ENCODE results near the gene SH3PXD2B.
"Not testable (repeated sequence)": the region's sequence is repeated elsewhere in the genome, so short reads cannot be mapped to it uniquely, and the experiment has no call there.

The SH3PXD2B gene

DNA sequence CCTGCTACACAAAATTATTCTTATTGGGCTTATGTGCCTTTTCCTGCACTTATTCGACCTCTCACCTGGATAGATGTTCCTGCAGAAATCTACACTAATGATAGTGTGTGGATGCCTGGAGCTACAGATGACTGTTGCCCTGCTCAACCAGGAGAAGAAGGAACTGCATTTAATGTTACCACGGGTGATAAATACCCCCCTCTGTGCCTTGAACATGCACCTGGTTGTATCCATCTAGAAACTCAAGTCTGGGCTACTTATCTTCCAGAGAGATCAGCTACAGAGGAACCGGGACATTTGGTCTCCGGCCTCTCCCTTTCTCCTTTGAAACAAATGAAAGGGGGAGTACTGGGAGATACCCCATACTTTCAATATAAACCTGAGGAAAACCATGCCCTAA lies 54.5 kb downstream of the SH3PXD2B start:
- no peak for DNase-seq (ENCODE audit: low read depth)

DNA sequence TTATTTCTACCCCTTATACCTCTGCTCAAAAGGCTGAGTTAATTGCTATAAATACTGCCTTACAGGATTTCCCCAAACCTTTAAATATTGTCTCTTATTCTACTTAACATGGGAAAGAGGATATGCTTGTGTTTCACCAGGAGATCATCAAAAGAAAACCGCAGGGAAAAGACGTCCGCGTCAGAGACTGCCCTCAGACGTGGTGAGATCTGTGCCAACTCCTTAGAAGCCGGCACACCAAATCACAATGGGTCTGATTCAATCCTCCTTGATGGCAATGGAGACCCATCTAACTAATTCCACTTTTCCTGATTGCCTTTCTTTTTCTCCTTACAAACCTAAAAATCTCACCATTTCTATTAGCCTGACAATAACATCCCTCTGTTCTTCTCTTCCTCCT lies 55.0 kb downstream of the SH3PXD2B start:
- DNase-seq (ENCODE audit: low read depth) = no peak

DNA sequence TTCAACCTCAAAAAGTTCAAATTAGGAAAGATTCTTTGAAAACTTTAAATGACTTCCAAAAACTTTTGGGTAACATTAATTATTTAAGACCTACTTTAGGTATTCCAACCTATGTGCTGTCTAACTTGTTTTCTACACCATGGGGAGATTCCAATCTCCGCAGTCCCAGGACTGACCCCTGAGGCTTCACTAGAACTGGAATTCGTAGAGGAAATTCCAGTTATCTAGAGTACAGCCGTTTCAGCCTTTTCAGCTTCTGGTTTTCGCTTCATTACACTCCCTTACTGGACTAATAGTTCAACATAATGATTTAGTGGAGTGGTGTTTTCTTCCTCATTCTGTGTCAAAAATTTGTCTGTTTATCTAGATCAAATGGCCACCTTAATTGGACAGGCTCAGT lies 55.7 kb downstream of the SH3PXD2B start:
- not testable (repeated sequence) for DNase-seq (ENCODE audit: low read depth)

DNA sequence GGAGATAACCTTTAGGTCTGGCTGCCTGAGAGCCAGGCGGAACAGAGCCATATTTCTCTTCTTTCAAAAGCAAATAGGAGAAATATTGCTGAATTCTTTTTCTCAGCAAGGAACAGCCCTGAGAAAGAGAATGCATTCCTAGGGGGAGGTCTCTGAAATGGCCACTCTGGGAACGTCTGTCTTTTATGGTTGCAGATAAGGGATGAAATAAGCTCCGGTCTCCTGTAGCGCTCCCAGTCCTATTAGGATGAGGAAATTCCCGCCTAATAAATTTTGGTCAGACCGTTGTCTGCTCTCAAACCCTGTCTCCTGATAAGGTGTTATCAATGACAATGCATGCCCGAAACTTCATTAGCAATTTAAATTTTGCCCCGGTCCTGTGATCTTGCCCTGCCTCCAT lies 57.3 kb downstream of the SH3PXD2B start:
- not testable (repeated sequence) for DNase-seq (ENCODE audit: low read depth)

DNA sequence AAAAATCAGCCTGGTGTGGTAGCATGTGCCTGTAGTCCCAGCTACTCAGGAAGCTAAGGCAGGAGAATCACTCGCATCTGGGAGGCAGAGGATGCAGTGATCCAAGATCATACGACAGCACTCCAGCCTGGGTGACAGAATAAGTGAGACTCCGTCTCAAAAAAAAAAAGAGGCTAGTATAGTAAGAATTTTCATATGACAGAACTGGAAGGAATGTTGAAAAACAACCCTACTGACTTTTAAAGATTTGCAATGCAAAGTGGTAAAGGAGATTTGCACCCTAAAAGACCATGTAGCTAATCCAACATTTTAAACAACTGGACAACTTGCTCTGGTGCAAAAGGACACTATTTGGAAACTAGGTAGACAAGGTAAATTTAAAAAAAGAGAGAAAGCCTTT lies 58.1 kb downstream of the SH3PXD2B start:
- no peak for DNase-seq (ENCODE audit: low read depth)

GRCh38 chr5:172395483-172395882 lies 58.8 kb downstream of the SH3PXD2B start:
- DNase-seq (ENCODE audit: low read depth) = no peak

DNA sequence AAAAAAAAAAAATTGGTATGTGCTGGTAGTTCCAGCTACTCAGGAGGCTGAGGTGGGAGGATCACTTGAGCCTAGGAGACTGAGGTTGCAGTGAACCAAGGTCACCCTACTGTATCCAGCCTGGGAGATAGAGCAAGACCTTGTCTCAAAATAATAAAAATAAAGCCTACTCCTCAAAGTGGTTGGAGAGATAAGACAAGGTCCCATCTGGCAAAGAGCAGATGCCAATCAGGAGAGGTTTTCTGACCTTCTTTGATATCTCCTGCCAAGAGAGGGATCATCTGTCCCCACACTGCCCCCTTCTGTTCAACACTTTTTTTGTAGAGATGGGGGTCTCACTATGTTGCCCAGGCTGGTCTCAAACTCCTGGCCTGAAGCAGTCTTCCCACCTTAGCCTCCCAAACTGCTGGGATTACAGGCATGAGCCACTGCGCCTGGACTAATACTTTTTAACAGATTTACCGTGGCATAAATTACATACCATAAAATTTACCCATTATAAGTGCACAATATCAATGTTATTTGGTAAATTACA lies 64.7 kb downstream of the SH3PXD2B start:
- no peak for DNase-seq (ENCODE audit: low read depth)

- no peak for DNase-seq (ENCODE audit: low read depth)
These were observed 66.0 kb downstream of the SH3PXD2B start for GRCh38 chr5:172388246-172388733.

GRCh38 chr5:172385707-172386106 lies 68.6 kb downstream of the SH3PXD2B start:
- no peak for DNase-seq (ENCODE audit: low read depth)

DNA sequence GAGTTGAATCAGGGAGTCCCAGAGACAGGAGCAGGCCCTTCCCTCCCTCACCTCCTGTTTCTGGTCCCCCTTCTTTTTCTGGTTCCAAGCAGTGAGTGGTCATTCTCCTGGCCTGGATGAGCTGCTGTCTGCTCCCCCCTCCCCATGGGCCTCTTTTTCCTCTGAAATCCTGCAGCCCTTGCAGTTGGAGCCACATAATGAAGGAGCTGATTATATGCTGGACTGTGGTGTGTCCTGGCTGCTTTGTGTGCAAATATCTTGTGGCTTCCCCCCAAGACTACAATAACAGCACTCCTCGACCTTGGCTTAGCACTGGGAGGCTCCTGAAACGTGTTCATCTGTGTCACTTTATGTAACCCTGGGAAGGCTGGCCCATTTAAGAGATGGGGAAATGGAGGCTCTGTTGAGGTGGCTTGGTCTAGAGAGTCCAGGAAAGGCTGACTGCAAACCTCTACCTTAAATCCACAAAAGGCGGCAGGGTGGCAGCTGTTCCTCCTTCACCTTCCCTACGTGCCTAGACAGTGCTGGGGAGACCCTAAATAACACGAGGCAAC lies 69.2 kb downstream of the SH3PXD2B start:
- DNase-seq (ENCODE audit: low read depth) = no peak

GRCh38 chr5:172383191-172383802 lies 71.0 kb downstream of the SH3PXD2B start:
- DNase-seq (ENCODE audit: low read depth) = no peak

- DNase-seq (ENCODE audit: low read depth) = no peak
These were observed 73.2 kb downstream of the SH3PXD2B start for GRCh38 chr5:172380987-172381643.

GRCh38 chr5:172380301-172380986 lies 73.9 kb downstream of the SH3PXD2B start:
- DNase-seq (ENCODE audit: low read depth) = no peak

DNA sequence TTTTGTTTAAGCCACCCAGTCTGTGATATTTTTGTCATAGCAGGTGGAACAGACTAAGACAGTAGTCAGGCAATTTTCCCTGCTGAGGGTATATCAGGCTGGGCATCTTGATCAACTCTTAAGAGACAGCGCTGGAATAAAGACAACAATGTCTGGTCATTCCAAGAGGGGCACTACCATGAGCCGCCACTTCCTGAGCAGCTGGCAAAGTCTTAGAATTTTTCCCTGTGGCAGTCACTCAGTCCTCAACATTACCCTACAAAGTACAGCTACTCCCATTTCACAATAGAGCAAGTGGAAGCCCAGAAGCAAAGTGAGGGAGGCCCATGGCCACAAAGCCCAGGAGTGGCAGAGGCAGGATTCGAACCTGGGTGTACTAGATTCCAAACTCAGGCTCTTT lies 74.8 kb downstream of the SH3PXD2B start:
- no peak for DNase-seq (ENCODE audit: low read depth)

- no peak for DNase-seq (ENCODE audit: low read depth)
These were observed 76.5 kb downstream of the SH3PXD2B start for GRCh38 chr5:172377856-172378255.

GRCh38 chr5:172377438-172377837 lies 76.9 kb downstream of the SH3PXD2B start:
- DNase-seq (ENCODE audit: low read depth) = no peak

DNA sequence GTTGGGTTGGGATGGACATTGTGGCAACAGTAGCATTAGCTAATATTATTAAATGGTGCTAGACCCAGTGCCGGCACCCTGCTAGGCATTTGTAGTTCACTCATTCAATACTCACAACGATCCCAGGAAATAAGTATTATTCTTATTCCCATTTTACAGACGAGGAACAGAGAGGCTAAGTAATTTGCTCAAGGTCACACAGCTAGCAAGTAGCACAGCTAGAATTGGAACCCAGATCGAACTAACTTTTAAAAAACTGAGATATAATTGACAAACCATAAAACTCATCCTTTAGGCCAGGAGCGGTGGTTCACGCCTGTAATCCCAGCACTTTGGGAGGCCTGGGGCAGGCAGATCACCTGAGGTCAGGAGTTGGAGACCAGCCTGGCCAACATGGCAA lies 79.5 kb downstream of the SH3PXD2B start:
- no peak for DNase-seq (ENCODE audit: low read depth)

DNA sequence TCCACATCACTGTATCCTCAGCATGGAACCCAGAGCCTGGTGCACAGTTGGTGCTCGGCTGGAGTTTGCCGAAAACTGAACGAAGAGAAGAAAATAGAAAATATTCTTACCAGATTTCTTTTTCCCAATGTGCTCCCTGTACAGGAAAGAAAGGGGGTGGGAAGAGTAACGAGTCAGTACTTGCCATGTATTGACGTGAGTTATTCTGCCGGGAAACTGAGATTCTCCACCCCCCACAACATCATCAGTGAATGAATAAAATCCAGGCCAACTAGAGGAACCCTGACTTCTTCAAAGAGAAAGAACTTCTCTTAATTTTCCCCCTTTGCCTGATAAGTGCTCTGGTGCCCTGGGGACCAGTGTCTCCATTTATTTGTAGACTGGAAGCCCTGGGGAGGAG lies 80.6 kb downstream of the SH3PXD2B start:
- DNase-seq (ENCODE audit: low read depth) = no peak

GRCh38 chr5:172371684-172372083 lies 82.6 kb downstream of the SH3PXD2B start:
- DNase-seq (ENCODE audit: low read depth) = no peak

DNA sequence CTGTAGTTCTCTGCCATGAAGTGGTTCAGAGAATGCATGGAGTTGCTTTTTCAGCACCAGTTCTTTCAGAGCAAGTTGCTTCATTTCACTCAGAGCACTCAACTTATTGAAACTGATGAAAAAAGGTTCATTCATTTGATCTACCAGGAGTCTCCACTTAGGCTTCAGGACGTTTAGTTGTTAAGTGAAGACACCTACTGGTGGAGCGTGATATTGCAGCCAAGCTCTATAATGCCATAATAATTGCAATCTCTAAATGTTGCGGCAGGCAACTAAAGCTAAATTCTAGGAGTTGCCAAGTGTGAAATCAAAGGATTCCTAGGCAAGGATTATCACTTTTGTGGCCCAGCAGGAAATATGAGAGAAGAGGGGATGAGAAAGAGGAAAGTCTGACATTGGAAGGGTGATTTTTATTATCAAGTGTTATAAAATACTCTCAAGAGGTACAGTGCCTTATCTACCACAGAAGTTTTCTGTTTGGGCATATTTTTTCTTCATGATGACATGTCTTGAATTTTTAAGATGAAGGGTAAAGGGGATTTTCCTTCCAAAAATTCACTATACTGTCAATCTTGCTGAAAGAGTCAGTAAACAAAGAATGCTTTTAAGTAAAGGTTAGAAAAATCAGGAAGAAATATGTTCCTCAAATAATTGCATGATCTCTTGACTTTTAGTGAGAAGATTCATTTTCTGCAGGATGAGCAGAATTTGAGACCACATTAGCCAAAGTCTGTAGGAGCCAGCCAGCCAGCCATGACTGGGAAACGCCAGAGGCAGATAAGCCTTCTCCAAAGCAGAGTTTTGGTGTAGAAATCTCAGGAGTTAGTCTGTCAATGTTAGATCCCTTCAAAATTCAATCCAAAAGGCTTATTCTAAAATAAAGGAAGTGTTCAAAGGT lies 83.4 kb downstream of the SH3PXD2B start:
- DNase-seq (ENCODE audit: low read depth) = no peak

GRCh38 chr5:172370237-172370640 lies 84.1 kb downstream of the SH3PXD2B start:
- DNase-seq (ENCODE audit: low read depth) = no peak

DNA sequence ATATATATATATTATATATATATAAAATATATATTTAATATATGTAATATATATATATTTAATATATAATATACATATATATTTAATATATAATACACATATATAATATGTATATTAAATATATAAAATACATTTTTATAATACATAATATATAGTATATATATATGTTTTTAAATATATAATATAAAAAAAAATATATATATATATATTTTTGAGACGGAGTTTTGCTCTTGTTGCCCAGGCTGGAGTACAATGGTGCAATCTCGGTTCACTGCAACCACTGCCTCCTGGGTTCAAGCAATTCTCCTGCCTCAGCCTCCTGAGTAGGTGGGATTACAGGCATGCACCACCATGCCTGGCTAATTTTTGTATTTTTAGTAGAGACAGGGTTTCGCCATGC lies 85.6 kb downstream of the SH3PXD2B start:
- not testable (repeated sequence) for DNase-seq (ENCODE audit: low read depth)

Measured in stimulated activated CD8-positive, alpha-beta memory T cell treated with anti-CD3 and anti-CD28 coated beads, Interleukin-12 subunit alpha, Interleukin-12 subunit beta, amount 100 ng/mL, for 1 hour (primary cell).